GM18858 (cell line): ENCODE data around the gene ACOT8.
"Not testable (repeated sequence)": the region's sequence is repeated elsewhere in the genome, so short reads cannot be mapped to it uniquely, and the experiment has no call there.

ENCODE experiments used
- ATAC-seq: cut with Tn5 transposase; IDR thresholded peaks from one replicate; pipeline ENCODE4 v1.9.1; 2021; ENCODE audit not compliant: unreplicated experiment

Gene ACOT8

GRCh38 chr20:45828589-45828988, 28.6 kb downstream of the ACOT8 start:
- no peak for ATAC-seq

GRCh38 chr20:45827712-45828111, 29.5 kb downstream of the ACOT8 start:
- no peak for ATAC-seq

GRCh38 chr20:45827030-45827652, 30.1 kb downstream of the ACOT8 start, which contains the start of gene TNNC2:
TSS of gene TNNC2 (minus strand) at chr20:45827312. CDS start at chr20:45827248, 64 bp downstream.
- no peak for ATAC-seq

GRCh38 chr20:45826381-45827019, 30.7 kb downstream of the ACOT8 start:
- ATAC-seq: no peak

- no peak for ATAC-seq
These were observed 33.0 kb downstream of the ACOT8 start for GRCh38 chr20:45823949-45824835.

GRCh38 chr20:45822857-45823256, 34.3 kb downstream of the ACOT8 start:
- ATAC-seq: no peak

GRCh38 chr20:45821947-45822346, 35.2 kb downstream of the ACOT8 start:
- ATAC-seq: no peak

- no peak for ATAC-seq
These were observed 37.7 kb downstream of the ACOT8 start for GRCh38 chr20:45819466-45819865.

GRCh38 chr20:45818239-45818638, 39.0 kb downstream of the ACOT8 start:
- ATAC-seq: no peak

- no peak for ATAC-seq
These were observed 39.6 kb downstream of the ACOT8 start for GRCh38 chr20:45817376-45818194.

- ATAC-seq: no peak
These were observed 40.2 kb downstream of the ACOT8 start for GRCh38 chr20:45816951-45817350.

GRCh38 chr20:45814314-45814713, 42.9 kb downstream of the ACOT8 start:
- no peak for ATAC-seq

- no peak for ATAC-seq
These were observed 43.7 kb downstream of the ACOT8 start for GRCh38 chr20:45813489-45813888.

- ATAC-seq: no peak
These were observed 44.2 kb downstream of the ACOT8 start for GRCh38 chr20:45813006-45813340.

- ATAC-seq: peak; percentile 95
These were observed 44.8 kb downstream of the ACOT8 start, which contains the start of gene UBE2C for GRCh38 chr20:45812157-45813005. TSS of gene UBE2C (plus strand) at chr20:45812644. CDS start at chr20:45812696, 52 bp downstream.

GRCh38 chr20:45810191-45810970, 46.8 kb downstream of the ACOT8 start:
- no peak for ATAC-seq

GRCh38 chr20:45801851-45802250, 55.3 kb downstream of the ACOT8 start:
- ATAC-seq: no peak

- no peak for ATAC-seq
These were observed 58.1 kb downstream of the ACOT8 start for GRCh38 chr20:45798935-45799642.

GRCh38 chr20:45797955-45798354, 59.2 kb downstream of the ACOT8 start:
- not testable (repeated sequence) for ATAC-seq
